Fibroblast of gingiva (primary cell): ENCODE results near the gene PRR23E.
A peak's percentile ranks its signal among the peaks of the same experiment; 100 is the strongest.

Experiments used
- DNase-seq: peaks from one replicate; pipeline ENCODE4 v3.0.0-alpha.2; 2011; ENCODE audit warnings: low read depth

Gene PRR23E

DNA sequence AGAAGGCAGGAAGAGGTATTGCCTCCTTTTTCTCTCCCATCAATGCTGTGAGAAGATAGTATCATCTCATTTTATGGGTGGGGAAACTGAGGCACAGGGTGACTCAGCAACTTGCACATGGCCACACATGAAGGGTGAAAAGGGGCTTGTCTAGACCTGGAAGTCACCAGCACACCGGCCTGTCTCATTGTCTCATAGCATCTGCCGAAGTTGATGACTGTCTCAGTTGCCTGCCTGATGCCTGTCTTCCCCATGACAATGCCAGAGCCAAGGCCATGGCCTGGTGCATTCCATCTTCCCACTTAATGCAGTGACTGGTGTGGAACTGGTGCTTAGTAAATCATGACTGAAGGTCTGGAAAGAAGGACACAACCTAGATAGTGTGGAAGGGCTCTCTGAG is 27.9 kb upstream of the PRR23E start:
- no peak for DNase-seq

GRCh38 chr3:127165694-127166485 is 27.0 kb upstream of the PRR23E start:
- no peak for DNase-seq

- no peak for DNase-seq
These were observed 26.3 kb upstream of the PRR23E start for GRCh38 chr3:127166501-127167065.

- DNase-seq = no peak
These were observed 25.5 kb upstream of the PRR23E start for GRCh38 chr3:127167315-127168043.

GRCh38 chr3:127168271-127168670 is 24.7 kb upstream of the PRR23E start:
- DNase-seq = no peak

DNA sequence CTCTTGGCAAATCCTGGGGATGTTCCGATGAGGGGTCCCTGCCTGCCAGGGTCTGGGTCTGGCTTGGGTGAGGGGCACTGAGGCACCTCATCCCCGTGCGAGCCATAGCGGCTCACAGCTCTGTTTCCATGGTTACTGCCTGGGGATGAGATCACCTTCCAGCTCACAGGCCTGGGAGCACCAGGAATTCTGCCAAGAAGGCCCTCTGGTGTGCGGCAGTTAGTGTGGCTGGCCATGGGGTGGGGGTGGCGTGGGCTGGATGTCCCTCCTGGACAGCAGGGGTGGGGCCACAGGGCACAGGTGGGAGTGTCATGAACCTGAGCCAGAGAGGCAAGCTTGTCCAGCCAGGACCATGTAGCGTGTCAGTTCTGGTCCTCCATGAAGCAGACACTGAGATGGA is 22.1 kb upstream of the PRR23E start:
- DNase-seq = no peak

DNA sequence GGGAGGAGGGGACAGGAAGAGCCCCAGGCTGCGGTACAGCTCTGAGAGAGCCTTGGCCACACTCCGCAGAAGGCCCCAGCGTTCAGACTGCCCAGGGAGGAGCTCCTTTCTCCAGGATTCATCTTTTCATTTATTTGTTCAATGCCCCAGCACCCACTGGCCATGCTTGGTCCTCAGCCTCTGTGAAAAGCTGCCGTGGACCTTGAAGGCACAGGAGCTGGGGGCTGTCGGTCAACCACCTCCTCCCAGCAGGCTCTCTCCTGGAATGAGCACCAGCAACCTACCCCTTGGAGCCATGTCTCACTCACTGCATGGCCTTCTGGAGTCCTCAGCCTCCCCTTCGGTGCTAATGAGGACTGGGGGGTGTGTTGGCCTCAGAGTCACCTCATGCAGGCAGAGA is 21.6 kb upstream of the PRR23E start:
- no peak for DNase-seq

DNA sequence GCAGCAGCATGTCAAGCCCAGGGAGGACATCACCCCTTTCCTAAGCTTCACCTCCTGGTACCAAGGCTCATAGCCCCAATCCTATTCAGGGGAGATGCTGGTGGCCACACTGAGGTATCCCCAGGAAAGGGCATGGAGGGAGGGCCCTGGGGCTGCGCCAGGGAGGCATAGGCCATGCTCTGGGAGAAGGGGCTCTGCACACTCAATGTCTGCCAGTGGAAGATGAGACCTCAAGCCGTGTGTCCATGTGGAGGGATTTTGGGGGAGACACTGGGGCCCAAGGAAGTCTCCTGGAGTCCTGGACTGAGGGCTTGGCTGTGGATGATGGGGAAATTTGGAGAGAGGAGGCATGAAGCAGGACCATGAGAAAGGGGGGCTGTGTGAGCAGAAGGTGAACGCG is 21.2 kb upstream of the PRR23E start:
- no peak for DNase-seq

GRCh38 chr3:127172211-127172610 is 20.7 kb upstream of the PRR23E start:
- DNase-seq = no peak

GRCh38 chr3:127172781-127173515 is 20.0 kb upstream of the PRR23E start:
- DNase-seq = peak; percentile 35

GRCh38 chr3:127173516-127174166 is 19.3 kb upstream of the PRR23E start:
- no peak for DNase-seq

GRCh38 chr3:127174284-127174683 is 18.6 kb upstream of the PRR23E start:
- no peak for DNase-seq

DNA sequence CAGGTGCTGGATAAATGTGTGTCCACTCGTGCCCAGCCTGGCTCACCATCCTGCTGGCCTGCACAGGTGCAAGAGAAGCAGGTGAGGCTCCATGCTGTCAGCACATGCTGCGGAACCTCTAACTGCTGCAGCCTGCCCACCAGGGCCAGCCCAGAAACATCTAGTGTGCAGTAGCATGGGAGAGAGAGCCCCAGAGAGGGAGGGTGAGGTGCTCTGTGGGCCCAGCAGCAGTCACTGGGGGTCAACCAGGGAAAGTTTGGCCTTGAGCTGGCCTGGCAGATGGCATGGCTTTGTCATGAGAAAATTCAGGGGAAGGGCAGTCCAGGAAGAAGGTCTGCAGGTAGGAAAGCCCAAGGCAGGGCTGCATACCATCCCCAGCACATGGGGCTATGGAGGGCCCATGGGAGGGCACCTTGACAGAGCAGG is 18.2 kb upstream of the PRR23E start:
- no peak for DNase-seq

DNA sequence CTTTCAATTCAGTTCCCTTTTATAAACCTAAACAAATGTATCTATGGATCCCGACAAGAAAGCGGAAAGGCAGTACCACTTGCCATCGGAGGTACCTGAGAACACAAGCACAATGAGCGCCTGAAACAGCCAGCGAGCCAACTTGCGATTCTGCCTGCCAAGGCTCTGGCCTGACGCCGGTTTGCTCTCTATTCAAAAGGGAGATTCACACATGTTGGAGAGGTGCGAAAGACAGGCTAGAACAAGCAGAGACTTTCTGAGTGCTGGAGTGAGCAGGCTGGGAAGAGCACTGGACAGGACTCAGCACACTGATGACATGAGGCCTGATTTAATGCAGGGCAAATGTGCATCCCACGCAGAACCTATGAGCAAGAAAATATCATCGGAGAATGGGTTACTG is 17.7 kb upstream of the PRR23E start:
- no peak for DNase-seq

- DNase-seq = no peak
These were observed 15.7 kb upstream of the PRR23E start for GRCh38 chr3:127177226-127177625.

DNA sequence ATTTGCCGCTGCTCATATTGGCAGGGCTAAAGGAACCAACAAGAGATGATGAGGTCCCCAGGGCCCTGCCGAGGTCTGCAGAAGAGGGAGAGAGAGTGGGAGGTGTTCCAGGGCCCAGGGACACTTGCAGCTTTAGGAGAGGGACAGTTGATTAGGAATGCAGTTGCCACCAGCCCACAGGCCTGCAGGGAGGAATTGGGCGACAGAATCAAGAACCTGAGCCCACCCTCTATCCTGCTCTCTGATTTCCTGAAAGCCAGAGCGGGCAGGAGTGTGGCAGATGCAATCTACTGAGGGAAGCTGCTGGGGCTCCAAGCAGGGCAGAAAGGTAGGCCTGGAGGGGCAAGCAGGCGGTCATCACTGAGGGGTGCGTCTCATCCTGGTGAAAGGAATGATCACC is 12.1 kb upstream of the PRR23E start:
- no peak for DNase-seq

- DNase-seq = no peak
These were observed 10.5 kb upstream of the PRR23E start for GRCh38 chr3:127182431-127182830.

GRCh38 chr3:127182848-127183714 is 9.8 kb upstream of the PRR23E start:
- no peak for DNase-seq

GRCh38 chr3:127183931-127184869 is 8.7 kb upstream of the PRR23E start:
- no peak for DNase-seq

- no peak for DNase-seq
These were observed 8.1 kb upstream of the PRR23E start for GRCh38 chr3:127184870-127185216.
